PFSK-1 (cell line): ENCODE data around the gene C1orf185.

ENCODE experiments used
- POLR2AphosphoS5 ChIP-seq: IDR thresholded peaks from 2 replicates; pipeline ENCODE4 v1.6.1; 2012; ENCODE audit warnings: low read depth, mild to moderate bottlenecking, control low read depth, low read length, moderate library complexity
- TAF1 ChIP-seq: IDR thresholded peaks from 2 replicates; pipeline ENCODE4 v1.6.1; 2012; ENCODE audit warnings: low read length, control low read depth, borderline replicate concordance; ENCODE audit not compliant: insufficient read depth

DNA sequence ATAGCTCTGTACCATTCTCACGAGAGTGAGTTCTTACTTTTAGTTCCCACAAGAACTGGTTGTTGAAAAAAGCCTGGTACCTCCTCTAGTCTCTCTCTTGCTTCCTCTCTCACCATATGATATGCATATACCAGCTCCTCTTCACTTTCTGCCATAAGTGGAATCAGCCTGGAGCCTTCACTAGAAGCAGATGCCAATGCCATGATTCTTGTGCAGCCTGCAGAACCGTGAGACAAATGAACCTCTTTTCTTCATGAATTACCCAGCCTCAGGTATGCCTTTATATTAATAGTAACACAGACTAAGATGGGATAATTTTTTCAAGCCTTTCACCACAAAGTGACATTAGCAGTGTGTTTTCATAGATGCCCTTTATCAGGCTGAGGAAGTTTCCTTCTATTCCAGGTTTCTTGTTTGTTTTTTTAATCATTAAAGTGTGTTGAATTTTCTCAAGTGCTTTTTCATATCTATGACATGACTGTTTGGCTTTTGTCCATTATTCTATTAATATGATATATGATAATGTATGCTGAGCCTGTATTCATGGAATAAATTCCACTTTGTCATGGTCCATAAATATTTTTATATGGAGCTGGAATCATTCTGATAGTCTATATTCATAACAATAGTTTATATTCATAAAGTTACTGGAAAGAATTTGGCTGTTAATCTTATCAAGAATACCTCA lies 40.7 kb upstream of the C1orf185 start:
- no peak for TF ChIP-seq POLR2AphosphoS5
- no peak for TF ChIP-seq TAF1
